PC-9 (cell line): Measurements from ENCODE around the gene TAF9B. TPM values are rescaled to one million over a fixed set of nuclear protein-coding genes. Genes with fewer than 3 reads are reported as not detected.

Experiments
- BruUV-seq: library from RNA; stranded (reverse); fragments of 400-500 nt; replicated peaks from 2 replicates; lab custom pipeline; 2021; lab: Mats Ljungman, UMichigan
- CTCF ChIA-PET: fragments of 300-600 bp; sonication (Branson Sonifier 250); formaldehyde crosslinking; loops from one replicate; lab custom pipeline; 2022; ENCODE audit warnings: antibody characterized with exemption; lab: Charles Lee
- POLR2A ChIA-PET: fragments of 300-600 bp; sonication (Branson Sonifier 250); formaldehyde crosslinking; loops from one replicate; lab custom pipeline; 2022; ENCODE audit warnings: antibody characterized with exemption; ENCODE audit not compliant: unreplicated experiment; lab: Charles Lee
- DNase-seq, 2 experiments: peaks; one replicate each; pipeline versions ENCODE4 v3.0.0 to v3.0.0-alpha.2; 2015 to 2022; ENCODE audit warnings: mixed read lengths in 1 of 2
- H2AFZ ChIP-seq: fragments of 200-600 bp; sonication (generic); 2 replicates; pipeline ENCODE4 v1.8.1; 2017; ENCODE audit warnings: antibody characterized with exemption
- H3F3A ChIP-seq: fragments of 200-600 bp; sonication (generic); 2 replicates; pipeline ENCODE4 v1.8.1; 2017; ENCODE audit warnings: antibody characterized with exemption, mild to moderate bottlenecking, low read depth; ENCODE audit not compliant: insufficient read depth
- H3K27ac ChIP-seq: fragments of 200-600 bp; sonication (generic); 2 replicates; pipeline ENCODE4 v1.6.1; 2016; ENCODE audit warnings: mixed run types
- H3K27me3 ChIP-seq: fragments of 200-600 bp; sonication (generic); 2 replicates; pipeline ENCODE4 v1.6.1; 2016; ENCODE audit warnings: low read depth, mixed run types; ENCODE audit not compliant: insufficient read depth
- H3K36me3 ChIP-seq: fragments of 200-600 bp; sonication (generic); 2 replicates; pipeline ENCODE4 v1.6.1; 2016; ENCODE audit warnings: low read depth, mixed run types
- H3K4me1 ChIP-seq: fragments of 200-600 bp; sonication (generic); replicated peaks from 2 replicates; pipeline ENCODE4 v1.6.1; 2016; ENCODE audit warnings: mixed run types; ENCODE audit not compliant: insufficient read depth
- H3K4me2 ChIP-seq: fragments of 200-600 bp; sonication (generic); 2 replicates; pipeline ENCODE4 v1.6.1; 2017; ENCODE audit warnings: mixed run types
- H3K4me3 ChIP-seq: fragments of 200-600 bp; sonication (generic); 2 replicates; pipeline ENCODE4 v1.6.1; 2016; ENCODE audit warnings: mixed run types
- H3K79me2 ChIP-seq: fragments of 200-600 bp; sonication (generic); 2 replicates; pipeline ENCODE4 v1.6.1; 2017; ENCODE audit warnings: low read depth, mixed run types
- H3K9me2 ChIP-seq: fragments of 200-600 bp; sonication (generic); 2 replicates; pipeline ENCODE4 v1.8.1; 2017; ENCODE audit warnings: mild to moderate bottlenecking; ENCODE audit not compliant: insufficient read depth
- H3K9me3 ChIP-seq: fragments of 200-600 bp; sonication (generic); 2 replicates; pipeline ENCODE4 v1.8.1; 2016; ENCODE audit warnings: low read depth; ENCODE audit not compliant: insufficient read depth
- H4K20me1 ChIP-seq: fragments of 200-600 bp; sonication (generic); 2 replicates; pipeline ENCODE4 v1.8.1; 2017; ENCODE audit not compliant: insufficient read depth
- CTCF ChIP-seq: fragments of 200-600 bp; sonication (generic); conservative IDR thresholded peaks from 2 replicates; pipeline ENCODE4 v1.6.1; 2017; ENCODE audit warnings: mixed run types, antibody characterized with exemption, mild to moderate bottlenecking, moderate library complexity
- EZH2 ChIP-seq: fragments of 200-600 bp; sonication (generic); IDR thresholded peaks from 2 replicates; pipeline ENCODE4 v1.8.0; 2017; ENCODE audit warnings: antibody characterized with exemption, low read depth
- intact Hi-C: fragments of 100-400 bp; cut with micrococcal nuclease; formaldehyde crosslinking; loops from one replicate; pipeline ENCODE4 v1.10.0; 2022; ENCODE audit not compliant: unreplicated experiment
- total RNA-seq: library from RNA; stranded (reverse); gene quantifications from 2 replicates; pipeline ENCODE4 v1.2.3, GENCODE V29; 2021

The TAF9B gene
- total RNA-seq, 1 experiment from 2014 or later: 11.4 TPM

- Histone ChIP-seq H3K4me2 (no peak overlapping the region), H3K4me3 (no peak overlapping the region), H3K27me3 (no peaks in the 10 kb centered on the region), H3K79me2 (peaks cover 36% of the 10 kb centered on the region), H3K9me3 (no peaks in the 10 kb centered on the region), H3F3A (peaks cover 17% of the 10 kb centered on the region; the same call in 1 of the 2 replicates), H3K4me1 (no peaks in the 10 kb centered on the region), H3K27ac (no peak overlapping the region), H3K36me3 (peaks cover 36% of the 10 kb centered on the region), H4K20me1 (peaks cover 64% of the 10 kb centered on the region), H3K9me2 (no peaks in the 10 kb centered on the region), H2AFZ (no peak overlapping the region)
- no TSS peak for BruUV-seq
- intact Hi-C loops: no loop called here
- no peak for TF ChIP-seq CTCF
- no peak for TF ChIP-seq EZH2
- no peak for DNase-seq
- ChIA-PET CTCF (no interaction called here), POLR2A (no interaction called here)
These were observed 20.8 kb downstream of the TAF9B start for GRCh38 chrX:78118628-78119027.

GRCh38 chrX:78116766-78117165 lies 22.7 kb downstream of the TAF9B start:
- no peak for TF ChIP-seq CTCF
- no peak for TF ChIP-seq EZH2
- H3K4me3 ChIP-seq: no peak overlapping the region
- peaks cover 16% of the 10 kb centered on the region; the same call in 1 of the 2 replicates for H3F3A ChIP-seq
- H4K20me1 ChIP-seq: peaks cover 63% of the 10 kb centered on the region
- intact Hi-C loops: no loop called here
- CTCF ChIA-PET: no interaction called here
- H3K27me3 ChIP-seq: no peaks in the 10 kb centered on the region
- peaks cover 32% of the 10 kb centered on the region for H3K36me3 ChIP-seq
- H3K9me2 ChIP-seq: no peaks in the 10 kb centered on the region
- BruUV-seq: no TSS peak
- no peak overlapping the region for H2AFZ ChIP-seq
- POLR2A ChIA-PET: no interaction called here
- H3K27ac ChIP-seq: no peak overlapping the region
- no peak overlapping the region for H3K4me2 ChIP-seq
- H3K4me1 ChIP-seq: no peaks in the 10 kb centered on the region
- DNase-seq: no peak
- peaks cover 51% of the 10 kb centered on the region for H3K79me2 ChIP-seq
- H3K9me3 ChIP-seq: no peaks in the 10 kb centered on the region

GRCh38 chrX:78116365-78116764 lies 23.1 kb downstream of the TAF9B start:
- Histone ChIP-seq H3K4me1 (no peaks in the 10 kb centered on the region), H3K4me3 (no peak overlapping the region), H3K9me2 (no peaks in the 10 kb centered on the region), H3K79me2 (peaks cover 51% of the 10 kb centered on the region), H3F3A (peaks cover 13% of the 10 kb centered on the region; the same call in 1 of the 2 replicates), H3K27me3 (no peaks in the 10 kb centered on the region), H3K36me3 (peaks cover 30% of the 10 kb centered on the region), H3K9me3 (no peaks in the 10 kb centered on the region), H2AFZ (no peak overlapping the region), H3K27ac (no peak overlapping the region), H4K20me1 (peaks cover 63% of the 10 kb centered on the region), H3K4me2 (no peak overlapping the region)
- CTCF ChIA-PET: no interaction called here
- intact Hi-C loops: no loop called here
- POLR2A ChIA-PET: no interaction called here
- no TSS peak for BruUV-seq
- no peak for DNase-seq
- TF ChIP-seq EZH2: no peak
- TF ChIP-seq CTCF: no peak
